HG03460 (cell line): Measurements from ENCODE around the gene GOLGA7B.
"Not testable (repeated sequence)": the region's sequence is repeated elsewhere in the genome, so short reads cannot be mapped to it uniquely, and the experiment has no call there.

ENCODE experiments used
- ATAC-seq: cut with Tn5 transposase; IDR thresholded peaks from one replicate; pipeline ENCODE4 v1.9.1; 2021; ENCODE audit not compliant: unreplicated experiment

The GOLGA7B gene

GRCh38 chr10:97830064-97830463, 19.6 kb upstream of the GOLGA7B start:
- no peak for ATAC-seq

DNA sequence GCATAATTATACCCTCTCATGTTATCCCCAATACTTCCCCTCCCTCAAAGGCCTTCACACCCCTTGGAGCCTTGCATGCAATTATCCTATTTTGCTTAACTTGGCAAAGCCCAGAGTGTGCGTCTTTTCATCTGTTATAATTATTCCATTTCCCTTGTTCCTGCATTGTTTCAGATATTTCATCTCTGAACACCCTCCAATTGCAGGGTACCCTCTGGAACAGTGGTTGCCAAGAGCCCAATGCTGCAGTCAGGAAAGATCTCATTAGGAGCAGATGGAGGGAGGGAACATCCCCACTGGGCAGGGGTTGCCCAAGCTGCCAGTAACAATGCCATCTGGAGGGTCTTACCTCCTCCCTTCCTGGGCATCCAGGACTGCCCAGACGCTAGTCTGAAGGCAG, 18.4 kb upstream of the GOLGA7B start:
- no peak for ATAC-seq

DNA sequence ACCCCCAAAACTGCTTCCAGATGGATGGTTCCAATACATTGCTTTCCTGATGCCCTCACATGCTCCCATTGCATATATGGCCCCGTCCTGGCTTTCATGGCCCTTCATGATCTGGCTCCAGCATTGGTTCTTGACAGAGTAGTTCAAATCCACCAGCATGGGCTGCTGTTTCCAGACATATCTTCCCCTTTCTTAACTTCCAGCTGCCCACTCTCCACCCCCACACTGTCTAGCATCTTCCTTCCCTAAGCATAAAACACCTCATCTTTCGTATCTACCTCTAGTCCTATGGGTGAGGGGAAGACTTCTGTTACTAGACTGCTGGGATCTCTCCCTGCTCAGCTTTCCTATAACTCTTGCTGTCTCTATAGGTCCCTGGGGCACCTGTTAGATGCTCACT, 13.2 kb upstream of the GOLGA7B start:
- no peak for ATAC-seq

GRCh38 chr10:97838091-97838490, 11.6 kb upstream of the GOLGA7B start:
- ATAC-seq = no peak

- ATAC-seq = not testable (repeated sequence)
Observed at GRCh38 chr10:97841166-97841565, 8.5 kb upstream of the GOLGA7B start.

GRCh38 chr10:97842114-97842513, 7.5 kb upstream of the GOLGA7B start:
- not testable (repeated sequence) for ATAC-seq

- ATAC-seq = no peak
Observed at GRCh38 chr10:97842656-97843280, 6.9 kb upstream of the GOLGA7B start.

DNA sequence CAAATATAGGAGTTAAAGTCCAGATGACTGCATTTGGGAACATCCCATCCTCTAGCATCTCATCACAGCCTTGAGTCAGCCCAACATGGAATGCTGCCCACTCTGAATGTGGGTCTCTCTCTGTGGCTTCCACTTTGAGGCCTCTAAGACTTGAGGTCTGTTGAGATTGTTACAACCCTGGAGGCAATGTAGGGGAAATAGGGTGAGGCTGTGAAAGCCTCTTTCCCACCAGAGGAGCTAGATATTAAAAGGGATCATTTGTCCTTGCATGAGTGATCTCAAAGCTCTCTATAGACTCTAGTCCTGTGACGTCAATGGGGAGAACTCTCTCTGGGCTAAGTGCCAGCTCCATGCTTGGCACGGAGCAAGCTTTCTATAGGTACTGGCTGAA, 6.4 kb upstream of the GOLGA7B start:
- ATAC-seq = no peak

DNA sequence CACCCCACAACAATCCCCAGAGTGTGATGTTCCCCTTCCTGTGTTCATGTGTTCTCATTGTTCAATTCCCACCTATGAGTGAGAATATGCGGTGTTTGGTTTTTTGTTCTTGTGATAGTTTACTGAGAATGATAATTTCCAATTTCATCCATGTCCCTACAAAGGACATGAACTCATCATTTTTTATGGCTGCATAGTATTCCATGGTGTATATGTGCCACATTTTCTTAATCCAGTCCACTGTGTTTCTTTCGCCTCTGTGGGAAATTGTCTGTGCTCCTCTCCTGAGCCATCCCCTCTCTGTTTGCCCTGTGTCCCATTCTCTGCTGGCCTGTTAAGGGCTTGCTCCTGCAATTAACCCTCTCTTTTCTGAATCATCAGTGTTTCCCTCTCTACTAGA, 5.7 kb upstream of the GOLGA7B start:
- ATAC-seq = not testable (repeated sequence)

- ATAC-seq = no peak
Observed at GRCh38 chr10:97844678-97845077, 5.0 kb upstream of the GOLGA7B start.

- ATAC-seq = no peak
Observed at GRCh38 chr10:97849103-97849686, 448 bp upstream of the GOLGA7B start.

DNA sequence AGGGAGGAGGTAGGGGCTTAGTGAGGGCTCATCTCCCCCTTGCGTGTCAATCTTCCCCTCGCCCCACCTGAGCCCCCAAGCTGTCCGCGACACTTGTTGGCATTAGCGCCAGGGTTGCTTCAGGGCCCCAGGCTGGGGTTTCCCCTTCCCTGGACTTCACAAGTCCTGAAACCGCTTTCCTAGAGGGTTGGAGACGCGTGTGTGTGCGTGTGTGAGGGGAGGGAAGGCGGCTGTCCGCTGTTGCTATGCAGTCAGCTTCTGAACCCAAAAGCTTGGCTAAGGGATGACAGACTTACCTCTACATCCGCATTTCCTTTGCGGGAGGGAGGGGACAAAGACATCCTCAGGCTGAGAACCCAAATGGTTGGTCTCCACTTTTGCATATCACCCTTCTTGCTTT, 803 bp downstream of the GOLGA7B start:
- no peak for ATAC-seq

GRCh38 chr10:97851341-97852001, 1.8 kb downstream of the GOLGA7B start:
- no peak for ATAC-seq

DNA sequence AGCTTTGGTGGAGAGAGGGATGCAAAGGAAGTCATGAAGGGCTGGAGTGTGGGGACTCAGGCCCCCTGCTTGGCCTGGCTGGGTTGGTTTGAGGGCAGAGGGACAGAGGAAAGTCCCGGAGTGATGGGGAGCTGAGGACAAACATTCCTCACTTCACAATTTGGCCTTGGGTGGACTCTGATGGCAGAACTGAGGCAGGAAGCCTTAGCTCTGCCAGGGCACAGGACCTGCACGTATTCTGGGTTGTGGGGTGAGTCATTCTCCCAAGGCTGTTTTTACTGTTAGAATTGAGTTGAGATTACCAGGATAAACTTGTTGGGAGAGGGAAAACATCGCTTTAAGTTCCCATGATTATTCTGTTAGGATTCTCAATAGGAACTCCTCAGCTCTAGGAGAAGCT, 2.6 kb downstream of the GOLGA7B start:
- ATAC-seq = no peak

DNA sequence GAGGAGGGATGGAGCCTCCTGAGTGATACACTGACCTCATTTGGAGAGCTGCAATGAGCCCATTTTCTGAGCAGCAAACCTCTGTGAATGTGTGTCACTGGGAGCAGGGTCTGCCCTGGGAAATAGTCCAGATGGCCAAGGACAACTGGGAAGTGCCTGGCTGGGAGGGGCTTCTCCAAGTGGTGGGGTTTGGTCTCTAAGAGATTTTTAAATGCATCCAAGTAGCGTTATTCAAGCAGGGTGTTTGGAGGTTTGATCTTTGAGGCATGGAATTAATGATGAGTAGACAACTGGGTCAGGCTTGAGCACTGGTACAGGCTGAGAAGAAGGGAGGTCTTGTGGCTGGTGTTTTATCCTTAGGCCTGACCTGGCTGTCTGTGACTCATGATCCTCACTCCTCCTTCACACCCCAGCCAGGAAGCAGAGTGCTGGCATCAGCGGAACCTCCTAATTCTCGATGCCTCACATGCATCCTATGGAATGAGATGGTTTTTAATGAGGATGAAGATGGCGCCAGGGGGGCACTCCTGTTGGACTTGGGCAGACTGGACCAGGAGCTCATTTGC, 3.3 kb downstream of the GOLGA7B start:
- ATAC-seq = no peak

DNA sequence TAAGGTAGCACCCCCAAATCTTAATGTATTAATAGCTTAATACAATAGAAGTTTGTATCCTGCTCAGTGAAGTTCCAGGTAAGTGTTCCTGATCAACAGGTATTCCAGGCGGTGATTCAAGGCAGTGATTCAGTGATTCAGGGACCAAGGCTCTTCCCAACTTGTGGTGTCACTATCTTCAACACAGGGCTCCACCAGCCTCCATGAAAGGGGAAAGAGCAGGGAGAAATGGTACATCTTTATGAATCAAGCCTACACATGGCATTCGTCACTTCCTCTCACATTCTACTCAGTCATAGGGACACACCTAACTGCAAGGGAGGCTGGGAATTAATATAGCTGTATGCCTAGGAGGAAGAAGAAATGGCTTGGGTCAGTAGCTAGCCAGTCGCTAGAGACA, 5.1 kb downstream of the GOLGA7B start:
- ATAC-seq = no peak

DNA sequence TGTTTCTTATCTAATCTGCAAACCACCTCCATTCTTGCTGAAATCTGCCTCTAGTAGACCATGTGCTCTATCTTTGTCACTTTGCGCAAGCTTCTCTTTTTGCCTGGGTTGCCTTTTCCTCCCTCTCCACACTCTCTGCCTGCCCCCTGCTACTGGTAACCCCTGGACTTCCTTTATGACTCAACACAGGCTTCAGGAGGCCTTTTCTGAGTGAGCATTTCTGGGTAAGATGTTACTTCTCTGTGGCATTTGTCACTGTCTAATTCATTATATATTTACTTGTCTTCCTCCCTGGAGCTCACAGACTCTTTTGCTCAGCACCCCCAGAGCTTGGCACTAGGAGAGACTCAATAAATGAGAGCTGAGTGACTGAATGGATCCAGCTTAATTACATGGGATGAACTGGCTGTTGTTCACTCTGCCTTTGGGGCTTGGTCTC, 8.4 kb downstream of the GOLGA7B start:
- no peak for ATAC-seq

GRCh38 chr10:97861097-97861750, 11.6 kb downstream of the GOLGA7B start:
- ATAC-seq = no peak

- no peak for ATAC-seq
Observed at GRCh38 chr10:97861924-97862323, 12.3 kb downstream of the GOLGA7B start.

GRCh38 chr10:97863808-97864207, 14.2 kb downstream of the GOLGA7B start:
- no peak for ATAC-seq

GRCh38 chr10:97865488-97865887, 15.8 kb downstream of the GOLGA7B start:
- no peak for ATAC-seq
